SK-N-SH (cell line): ENCODE results near the gene CLCN1.

ENCODE experiments used
- CTCF ChIP-seq: fragments of 200-600 bp; sonication (generic); IDR thresholded peaks from 2 replicates; pipeline ENCODE4 v1.6.1; 2017; ENCODE audit warnings: antibody characterized with exemption, mild to moderate bottlenecking, moderate library complexity
- EP300 ChIP-seq, 2 experiments: IDR thresholded peaks; 2 replicates each; pipeline versions ENCODE4 v1.4.0 to v1.6.1; 2012; ENCODE audit warnings: borderline replicate concordance in 1 of 2, low read depth in 1 of 2, low read length in 1 of 2
- RCOR1 ChIP-seq: fragments of 150-350 bp; IDR thresholded peaks from 2 replicates; pipeline ENCODE4 v1.6.1; 2017; ENCODE audit warnings: antibody characterized with exemption, low read length

GRCh38 chr7:143272871-143273270 lies 43.0 kb upstream of the CLCN1 start:
- TF ChIP-seq RCOR1 (no peak), EP300 (IDR thresholded peaks at IDR 0.05; ENCODE audit: borderline replicate concordance in 1 of 2, low read depth in 1 of 2, low read length in 1 of 2) (no peak), CTCF (no peak)
